Measurements from ENCODE around the gene PCCA.

The PCCA gene

DNA sequence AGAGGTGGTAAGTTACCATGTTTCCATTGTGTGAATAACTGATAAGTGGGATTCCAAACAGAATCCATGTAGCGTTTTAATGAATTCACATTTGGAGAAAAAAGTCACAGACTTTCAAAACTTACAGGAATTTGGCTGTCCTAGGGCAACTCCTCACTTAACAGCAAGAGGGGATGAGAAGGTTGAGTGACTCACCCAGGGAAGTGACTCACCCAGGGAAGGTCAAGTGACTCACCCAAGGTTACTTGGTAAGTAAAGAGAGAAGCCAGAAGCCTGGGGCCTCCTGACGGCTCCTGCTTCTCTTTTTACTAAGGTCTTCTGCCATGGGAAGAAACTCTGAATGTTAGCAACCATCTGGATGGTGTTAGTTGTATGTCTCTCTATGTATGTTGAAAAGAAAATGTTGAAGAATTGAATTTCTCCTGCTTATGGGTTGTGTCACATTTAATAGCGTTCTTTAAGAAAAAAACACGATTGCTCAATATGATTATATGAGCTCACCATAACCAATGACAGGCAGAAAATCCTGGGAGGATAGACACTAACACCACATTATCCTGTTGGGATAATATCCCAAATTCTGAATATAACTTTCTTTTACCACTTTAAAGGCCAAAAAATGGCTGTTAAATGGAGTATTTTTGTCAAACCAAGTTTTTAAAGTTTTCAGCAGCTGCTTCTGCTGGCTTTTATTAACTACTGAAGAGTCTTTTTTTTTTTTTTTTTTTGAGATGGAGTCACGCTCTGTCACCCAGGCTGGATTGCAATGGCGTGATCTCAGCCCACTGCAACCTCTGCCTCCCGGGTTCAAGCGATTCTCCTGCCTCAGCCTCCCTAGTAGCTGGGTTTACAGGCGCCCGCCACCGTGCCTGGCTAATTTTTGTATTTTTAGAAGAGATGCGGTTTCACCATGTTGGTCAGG lies 304.1 kb downstream of the PCCA start:
- ATAC-seq = peak; percentile 94

DNA sequence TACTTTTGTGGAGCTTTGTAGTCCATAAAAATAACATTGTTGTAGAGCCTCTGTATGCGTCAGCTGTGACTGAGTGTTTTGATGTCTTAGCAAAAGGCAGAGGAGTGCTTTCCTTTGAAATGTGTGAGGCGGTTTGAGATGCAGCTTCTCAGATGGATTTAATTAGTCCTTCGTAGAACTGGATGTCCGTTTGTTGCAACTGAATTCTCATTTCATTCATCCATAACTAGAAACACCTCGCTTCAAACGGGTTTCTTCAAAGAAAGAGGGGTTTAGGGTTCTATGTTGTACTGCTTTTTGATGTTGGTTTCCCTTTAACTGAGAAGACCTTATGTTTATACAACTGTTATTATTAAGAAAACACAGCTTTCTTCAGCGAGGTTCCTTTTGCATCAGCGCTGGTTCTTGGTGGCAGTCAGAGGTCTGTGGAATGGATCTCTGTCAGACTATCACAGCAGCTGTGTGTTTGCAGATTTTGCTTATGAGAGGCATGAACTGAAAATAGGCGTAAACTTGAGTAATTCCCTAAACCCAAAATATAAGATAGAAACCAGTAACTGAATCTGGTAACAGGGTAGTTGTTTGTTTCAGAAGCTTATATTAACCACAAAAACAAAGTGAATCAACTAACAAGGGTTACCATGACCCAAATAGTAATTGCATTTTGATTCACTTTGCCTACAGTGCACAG lies 305.3 kb downstream of the PCCA start:
- ATAC-seq = peak; percentile 80
- TF ChIP-seq, protein P1, sequence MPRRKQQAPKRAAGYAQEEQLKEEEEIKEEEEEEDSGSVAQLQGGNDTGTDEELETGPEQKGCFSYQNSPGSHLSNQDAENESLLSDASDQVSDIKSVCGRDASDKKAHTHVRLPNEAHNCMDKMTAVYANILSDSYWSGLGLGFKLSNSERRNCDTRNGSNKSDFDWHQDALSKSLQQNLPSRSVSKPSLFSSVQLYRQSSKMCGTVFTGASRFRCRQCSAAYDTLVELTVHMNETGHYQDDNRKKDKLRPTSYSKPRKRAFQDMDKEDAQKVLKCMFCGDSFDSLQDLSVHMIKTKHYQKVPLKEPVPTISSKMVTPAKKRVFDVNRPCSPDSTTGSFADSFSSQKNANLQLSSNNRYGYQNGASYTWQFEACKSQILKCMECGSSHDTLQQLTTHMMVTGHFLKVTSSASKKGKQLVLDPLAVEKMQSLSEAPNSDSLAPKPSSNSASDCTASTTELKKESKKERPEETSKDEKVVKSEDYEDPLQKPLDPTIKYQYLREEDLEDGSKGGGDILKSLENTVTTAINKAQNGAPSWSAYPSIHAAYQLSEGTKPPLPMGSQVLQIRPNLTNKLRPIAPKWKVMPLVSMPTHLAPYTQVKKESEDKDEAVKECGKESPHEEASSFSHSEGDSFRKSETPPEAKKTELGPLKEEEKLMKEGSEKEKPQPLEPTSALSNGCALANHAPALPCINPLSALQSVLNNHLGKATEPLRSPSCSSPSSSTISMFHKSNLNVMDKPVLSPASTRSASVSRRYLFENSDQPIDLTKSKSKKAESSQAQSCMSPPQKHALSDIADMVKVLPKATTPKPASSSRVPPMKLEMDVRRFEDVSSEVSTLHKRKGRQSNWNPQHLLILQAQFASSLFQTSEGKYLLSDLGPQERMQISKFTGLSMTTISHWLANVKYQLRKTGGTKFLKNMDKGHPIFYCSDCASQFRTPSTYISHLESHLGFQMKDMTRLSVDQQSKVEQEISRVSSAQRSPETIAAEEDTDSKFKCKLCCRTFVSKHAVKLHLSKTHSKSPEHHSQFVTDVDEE (CRISPR knock-in tag; IDR thresholded peaks at IDR 0.05) = no peak
- TF ChIP-seq, protein P2, sequence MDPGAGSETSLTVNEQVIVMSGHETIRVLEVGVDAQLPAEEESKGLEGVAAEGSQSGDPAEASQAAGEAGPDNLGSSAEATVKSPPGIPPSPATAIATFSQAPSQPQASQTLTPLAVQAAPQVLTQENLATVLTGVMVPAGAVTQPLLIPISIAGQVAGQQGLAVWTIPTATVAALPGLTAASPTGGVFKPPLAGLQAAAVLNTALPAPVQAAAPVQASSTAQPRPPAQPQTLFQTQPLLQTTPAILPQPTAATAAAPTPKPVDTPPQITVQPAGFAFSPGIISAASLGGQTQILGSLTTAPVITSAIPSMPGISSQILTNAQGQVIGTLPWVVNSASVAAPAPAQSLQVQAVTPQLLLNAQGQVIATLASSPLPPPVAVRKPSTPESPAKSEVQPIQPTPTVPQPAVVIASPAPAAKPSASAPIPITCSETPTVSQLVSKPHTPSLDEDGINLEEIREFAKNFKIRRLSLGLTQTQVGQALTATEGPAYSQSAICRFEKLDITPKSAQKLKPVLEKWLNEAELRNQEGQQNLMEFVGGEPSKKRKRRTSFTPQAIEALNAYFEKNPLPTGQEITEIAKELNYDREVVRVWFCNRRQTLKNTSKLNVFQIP (CRISPR knock-in tag; IDR thresholded peaks at IDR 0.05; ENCODE audit: borderline replicate concordance, low read depth) = no peak
- TF ChIP-seq TCF4 (CRISPR knock-in tag; IDR thresholded peaks at IDR 0.05; ENCODE audit: borderline replicate concordance) (no peak), ZFP3 (CRISPR knock-in tag; IDR thresholded peaks at IDR 0.05) (no peak), OSR1 (CRISPR knock-in tag; IDR thresholded peaks at IDR 0.05) (no peak), ISL1 (CRISPR knock-in tag; IDR thresholded peaks at IDR 0.05) (no peak), RARB (CRISPR knock-in tag; IDR thresholded peaks at IDR 0.05) (no peak), ARNTL (CRISPR knock-in tag; IDR thresholded peaks at IDR 0.05; ENCODE audit: borderline replicate concordance, low read depth) (no peak), ESRRG (CRISPR knock-in tag; IDR thresholded peaks at IDR 0.05) (no peak), ZNF565 (CRISPR knock-in tag; conservative IDR thresholded peaks at IDR 0.05; ENCODE audit: low read depth) (no peak)
- TF ChIP-seq, protein P3, sequence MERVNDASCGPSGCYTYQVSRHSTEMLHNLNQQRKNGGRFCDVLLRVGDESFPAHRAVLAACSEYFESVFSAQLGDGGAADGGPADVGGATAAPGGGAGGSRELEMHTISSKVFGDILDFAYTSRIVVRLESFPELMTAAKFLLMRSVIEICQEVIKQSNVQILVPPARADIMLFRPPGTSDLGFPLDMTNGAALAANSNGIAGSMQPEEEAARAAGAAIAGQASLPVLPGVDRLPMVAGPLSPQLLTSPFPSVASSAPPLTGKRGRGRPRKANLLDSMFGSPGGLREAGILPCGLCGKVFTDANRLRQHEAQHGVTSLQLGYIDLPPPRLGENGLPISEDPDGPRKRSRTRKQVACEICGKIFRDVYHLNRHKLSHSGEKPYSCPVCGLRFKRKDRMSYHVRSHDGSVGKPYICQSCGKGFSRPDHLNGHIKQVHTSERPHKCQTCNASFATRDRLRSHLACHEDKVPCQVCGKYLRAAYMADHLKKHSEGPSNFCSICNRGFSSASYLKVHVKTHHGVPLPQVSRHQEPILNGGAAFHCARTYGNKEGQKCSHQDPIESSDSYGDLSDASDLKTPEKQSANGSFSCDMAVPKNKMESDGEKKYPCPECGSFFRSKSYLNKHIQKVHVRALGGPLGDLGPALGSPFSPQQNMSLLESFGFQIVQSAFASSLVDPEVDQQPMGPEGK (CRISPR knock-in tag; IDR thresholded peaks at IDR 0.05; ENCODE audit: borderline replicate concordance) = no peak

More for the DNA sequence above, 304.1 kb downstream of the PCCA start:
- 0 out of 2 replicates have a peak, but pooled peaks have one; percentile 18 for TF ChIP-seq RARB (CRISPR knock-in tag; IDR thresholded peaks at IDR 0.05)
- no peak for TF ChIP-seq ZNF70 (CRISPR knock-in tag; IDR thresholded peaks at IDR 0.05)
- no peak for TF ChIP-seq ESRRG (CRISPR knock-in tag; IDR thresholded peaks at IDR 0.05)
- peak; percentile 44; the same call in 1 of the 2 replicates for TF ChIP-seq ISL1 (CRISPR knock-in tag; IDR thresholded peaks at IDR 0.05)
- no peak for TF ChIP-seq TCF4 (CRISPR knock-in tag; IDR thresholded peaks at IDR 0.05; ENCODE audit: borderline replicate concordance)
- TF ChIP-seq, protein P1 (CRISPR knock-in tag; IDR thresholded peaks at IDR 0.05) = no peak
- no peak for TF ChIP-seq PPARA (CRISPR knock-in tag; IDR thresholded peaks at IDR 0.05; ENCODE audit: borderline replicate concordance)
- TF ChIP-seq, protein P4, sequence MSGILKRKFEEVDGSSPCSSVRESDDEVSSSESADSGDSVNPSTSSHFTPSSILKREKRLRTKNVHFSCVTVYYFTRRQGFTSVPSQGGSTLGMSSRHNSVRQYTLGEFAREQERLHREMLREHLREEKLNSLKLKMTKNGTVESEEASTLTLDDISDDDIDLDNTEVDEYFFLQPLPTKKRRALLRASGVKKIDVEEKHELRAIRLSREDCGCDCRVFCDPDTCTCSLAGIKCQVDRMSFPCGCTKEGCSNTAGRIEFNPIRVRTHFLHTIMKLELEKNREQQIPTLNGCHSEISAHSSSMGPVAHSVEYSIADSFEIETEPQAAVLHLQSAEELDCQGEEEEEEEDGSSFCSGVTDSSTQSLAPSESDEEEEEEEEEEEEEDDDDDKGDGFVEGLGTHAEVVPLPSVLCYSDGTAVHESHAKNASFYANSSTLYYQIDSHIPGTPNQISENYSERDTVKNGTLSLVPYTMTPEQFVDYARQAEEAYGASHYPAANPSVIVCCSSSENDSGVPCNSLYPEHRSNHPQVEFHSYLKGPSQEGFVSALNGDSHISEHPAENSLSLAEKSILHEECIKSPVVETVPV (CRISPR knock-in tag; IDR thresholded peaks at IDR 0.05) = no peak
- peak; percentile 57 for TF ChIP-seq ZC3H10 (CRISPR knock-in tag; IDR thresholded peaks at IDR 0.05)
- TF ChIP-seq, protein P3 (CRISPR knock-in tag; IDR thresholded peaks at IDR 0.05; ENCODE audit: borderline replicate concordance) = peak; percentile 59; the same call in 1 of the 2 replicates
- peak; percentile 43; the same call in 1 of the 2 replicates for TF ChIP-seq TOX (CRISPR knock-in tag; IDR thresholded peaks at IDR 0.05; ENCODE audit: borderline replicate concordance)
- TF ChIP-seq, protein P2 (CRISPR knock-in tag; IDR thresholded peaks at IDR 0.05; ENCODE audit: borderline replicate concordance, low read depth) = peak; percentile 67; the same call in 1 of the 2 replicates
- no peak for TF ChIP-seq OSR1 (CRISPR knock-in tag; IDR thresholded peaks at IDR 0.05)

All from SK-N-SH treated with all-trans-retinoic acid at 6 μM for 48 hours (cell line).